Activated T-cell treated with anti-CD3 and anti-CD28 coated beads, Interleukin-2, amount 50 U/mL, for 72 hours (primary cell): ENCODE results near the gene SOX15. TPM values are rescaled to one million over a fixed set of nuclear protein-coding genes. Genes with fewer than 3 reads are reported as not detected.

ENCODE experiments used
- ATAC-seq, 2 donors: fragments of 150-1000 bp; cut with Tn5 transposase; replicated peaks in 1 of 2; 2 replicates each; pipeline ENCODE4 v1.10.0; 2021; ENCODE audit warnings: moderate library complexity in 2 of 2, mild to moderate bottlenecking in 1 of 2
- DNase-seq, 2 donors: peaks; one replicate each; pipeline ENCODE4 v3.0.0; 2021 to 2022; ENCODE audit warnings: mixed read lengths in 1 of 2
- H3K27ac Mint-ChIP-seq: one replicate; pipeline ENCODE4 v1.8.0; 2022; ENCODE audit warnings: mild to moderate bottlenecking, moderate library complexity, mixed read lengths
- H3K27me3 Mint-ChIP-seq: one replicate; pipeline ENCODE4 v1.8.0; 2022; ENCODE audit warnings: low read depth, mixed read lengths
- H3K36me3 Mint-ChIP-seq, 2 donors: one replicate each; pipeline ENCODE4 v1.8.0; 2022; ENCODE audit warnings: mixed read lengths in 2 of 2, mild to moderate bottlenecking in 1 of 2; ENCODE audit not compliant: insufficient read depth in 2 of 2
- H3K4me1 Mint-ChIP-seq: one replicate; pipeline ENCODE4 v1.8.0; 2022; ENCODE audit warnings: low read depth, mixed read lengths
- H3K4me3 Mint-ChIP-seq, 2 donors: one replicate each; pipeline ENCODE4 v1.8.0; 2022; ENCODE audit warnings: mild to moderate bottlenecking in 2 of 2, mixed read lengths in 2 of 2, moderate library complexity in 2 of 2
- H3K9me3 Mint-ChIP-seq, 2 donors: one replicate each; pipeline ENCODE4 v1.8.0; 2022; ENCODE audit warnings: mixed read lengths in 2 of 2
- total RNA-seq, 2 donors: library from RNA; stranded (reverse); gene quantifications; one replicate each; pipeline ENCODE4 v1.2.3, GENCODE V29; 2022

SOX15 gene
- total RNA-seq, 2 donors from 2014 or later: 0.34 to 0.86 TPM

- Mint-ChIP-seq H3K4me1 (peaks cover 50% of the 10 kb centered on the region), H3K4me3 (peak overlapping the region; percentile 92 to 97), H3K9me3 (no peaks in the 10 kb centered on the region), H3K27me3 (no peaks in the 10 kb centered on the region), H3K36me3 (peaks cover 7% of the 10 kb centered on the region in 2 donors), H3K27ac (no peak overlapping the region)
- ATAC-seq (no peak), DNase-seq (no peak)
Observed at GRCh38 chr17:7563115-7563869, 26.6 kb downstream of the SOX15 start.

- H3K4me3 Mint-ChIP-seq: peak overlapping the region; percentile 92 to 97
- H3K4me1 Mint-ChIP-seq: peaks cover 58% of the 10 kb centered on the region
- H3K36me3 Mint-ChIP-seq: peaks cover 5% of the 10 kb centered on the region in 2 donors
- peak in 1 of 2 donors; percentile 1 for ATAC-seq
- peak overlapping the region; percentile 93 for H3K27ac Mint-ChIP-seq
- H3K27me3 Mint-ChIP-seq: no peaks in the 10 kb centered on the region
- H3K9me3 Mint-ChIP-seq: no peaks in the 10 kb centered on the region
- DNase-seq: no peak
Observed at GRCh38 chr17:7562208-7562605, 27.7 kb downstream of the SOX15 start.

GRCh38 chr17:7561589-7562207, 28.2 kb downstream of the SOX15 start, which contains the start of gene SENP3:
Gene SENP3 (plus strand): TSS chr17:7561919. CDS start chr17:7563077, 1,158 bp downstream.
- Mint-ChIP-seq H3K36me3 (peaks cover 5% of the 10 kb centered on the region in 2 donors), H3K27me3 (no peaks in the 10 kb centered on the region), H3K4me3 (peak within 1 kb of the TSS; percentile 92 to 97), H3K9me3 (no peaks in the 10 kb centered on the region), H3K27ac (peak within 1 kb of the TSS; percentile 93), H3K4me1 (peaks cover 58% of the 10 kb centered on the region)
- peak; percentile 93 to 95 for DNase-seq
- peak; percentile 89 for ATAC-seq

- DNase-seq: peak; percentile 89 to 91
- H3K9me3 Mint-ChIP-seq: no peaks in the 10 kb centered on the region
Observed at GRCh38 chr17:7561028-7561575, 28.8 kb downstream of the SOX15 start.

GRCh38 chr17:7560172-7561027, 29.5 kb downstream of the SOX15 start:
- peaks cover 1 to 2% of the 10 kb centered on the region in 2 donors for H3K36me3 Mint-ChIP-seq
- H3K27ac Mint-ChIP-seq: peak overlapping the region; percentile 93
- no peaks in the 10 kb centered on the region for H3K27me3 Mint-ChIP-seq
- ATAC-seq (peak; percentile 40 to 43), DNase-seq (peak; percentile 70 to 77)
- peak overlapping the region; percentile 92 to 97 for H3K4me3 Mint-ChIP-seq
- H3K4me1 Mint-ChIP-seq: peaks cover 57% of the 10 kb centered on the region
- H3K9me3 Mint-ChIP-seq: no peaks in the 10 kb centered on the region

More at GRCh38 chr17:7561028-7561575, 28.8 kb downstream of the SOX15 start:
- peak overlapping the region; percentile 93 for H3K27ac Mint-ChIP-seq
- H3K27me3 Mint-ChIP-seq: no peaks in the 10 kb centered on the region
- H3K4me1 Mint-ChIP-seq: peaks cover 56% of the 10 kb centered on the region
- peak overlapping the region; percentile 92 to 97 for H3K4me3 Mint-ChIP-seq
- H3K36me3 Mint-ChIP-seq: peaks cover 5% of the 10 kb centered on the region in 2 donors
- peak; percentile 75 to 77 for ATAC-seq

GRCh38 chr17:7559320-7560171, 30.3 kb downstream of the SOX15 start:
- peaks cover 0 to 2% of the 10 kb centered on the region in 2 donors for H3K36me3 Mint-ChIP-seq
- H3K9me3 Mint-ChIP-seq: no peaks in the 10 kb centered on the region
- H3K4me1 Mint-ChIP-seq: peaks cover 59% of the 10 kb centered on the region
- H3K27ac Mint-ChIP-seq: no peak overlapping the region
- ATAC-seq (no peak), DNase-seq (no peak)
- H3K4me3 Mint-ChIP-seq: peak overlapping the region; percentile 92 to 97
- H3K27me3 Mint-ChIP-seq: no peaks in the 10 kb centered on the region

GRCh38 chr17:7558544-7559319, 31.2 kb downstream of the SOX15 start, which contains the start of gene TNFSF13:
Gene TNFSF13 (plus strand): TSS chr17:7558750. CDS start chr17:7559040, 290 bp downstream.
- no peak for DNase-seq
- ATAC-seq: no peak
- H3K27ac Mint-ChIP-seq: peak within 1 kb of the TSS; percentile 74
- peaks cover 0 to 2% of the 10 kb centered on the region in 2 donors for H3K36me3 Mint-ChIP-seq
- peaks cover 56% of the 10 kb centered on the region for H3K4me1 Mint-ChIP-seq
- no peaks in the 10 kb centered on the region for H3K9me3 Mint-ChIP-seq
- peak within 1 kb of the TSS; percentile 58 to 92 for H3K4me3 Mint-ChIP-seq
- H3K27me3 Mint-ChIP-seq: no peaks in the 10 kb centered on the region

- DNase-seq (peak; percentile 29 to 45), ATAC-seq (no peak)
- no peaks in the 10 kb centered on the region for H3K9me3 Mint-ChIP-seq
- H3K36me3 Mint-ChIP-seq: peaks cover 0 to 2% of the 10 kb centered on the region in 2 donors
- peak overlapping the region; percentile 58 to 92 for H3K4me3 Mint-ChIP-seq
- peak overlapping the region; percentile 74 for H3K27ac Mint-ChIP-seq
- no peaks in the 10 kb centered on the region for H3K27me3 Mint-ChIP-seq
- H3K4me1 Mint-ChIP-seq: peaks cover 63% of the 10 kb centered on the region
Observed at GRCh38 chr17:7557775-7558543, 31.9 kb downstream of the SOX15 start.

GRCh38 chr17:7557147-7557764, 32.6 kb downstream of the SOX15 start:
- H3K4me3 Mint-ChIP-seq: no peak overlapping the region
- H3K27me3 Mint-ChIP-seq: no peaks in the 10 kb centered on the region
- peaks cover 0 to 2% of the 10 kb centered on the region in 2 donors for H3K36me3 Mint-ChIP-seq
- DNase-seq: no peak
- no peak overlapping the region for H3K27ac Mint-ChIP-seq
- ATAC-seq: no peak
- H3K9me3 Mint-ChIP-seq: no peaks in the 10 kb centered on the region
- peaks cover 63% of the 10 kb centered on the region for H3K4me1 Mint-ChIP-seq

GRCh38 chr17:7556627-7557026, 33.3 kb downstream of the SOX15 start:
- ATAC-seq: no peak
- H3K27me3 Mint-ChIP-seq: no peaks in the 10 kb centered on the region
- no peak overlapping the region for H3K27ac Mint-ChIP-seq
- peaks cover 0 to 2% of the 10 kb centered on the region in 2 donors for H3K36me3 Mint-ChIP-seq
- no peaks in the 10 kb centered on the region for H3K9me3 Mint-ChIP-seq
- peaks cover 69% of the 10 kb centered on the region for H3K4me1 Mint-ChIP-seq
- DNase-seq: no peak
- H3K4me3 Mint-ChIP-seq: peak overlapping the region in 1 of 2 donors; percentile 42
